SK-N-SH treated with all-trans-retinoic acid at 6 μM for 48 hours (cell line): ENCODE measurements around the gene WASF3.

Source experiments
- ATAC-seq: fragments of 200-7000 bp; cut with Tn5 transposase; 3 replicates; pipeline ENCODE4 v1.9.1; 2020; ENCODE audit warnings: mild to moderate bottlenecking, moderate library complexity
- ARNTL ChIP-seq: fragments of 450-650 bp; formaldehyde crosslinking; IDR thresholded peaks from 2 replicates; pipeline ENCODE4 v1.5.0; 2020; ENCODE audit warnings: low read depth, mild to moderate bottlenecking, moderate library complexity, borderline replicate concordance
- BACH2 ChIP-seq: fragments of 250-450 bp; sonication (Bioruptor Pico); IDR thresholded peaks from 2 replicates; pipeline ENCODE4 v1.9.0; 2021; ENCODE audit warnings: mild to moderate bottlenecking, borderline replicate concordance
- CREB5 ChIP-seq: fragments of 250-450 bp; sonication (Bioruptor Pico); IDR thresholded peaks from 2 replicates; pipeline ENCODE4 v1.5.1; 2020; ENCODE audit warnings: low read depth, mild to moderate bottlenecking, moderate library complexity
- CSDC2 ChIP-seq: fragments of 250-450 bp; sonication (Bioruptor Pico); IDR thresholded peaks from 2 replicates; pipeline ENCODE4 v1.5.0; 2020; ENCODE audit warnings: mild to moderate bottlenecking, moderate library complexity
- CSRNP3 ChIP-seq: fragments of 250-450 bp; sonication (Bioruptor Pico); IDR thresholded peaks from 2 replicates; pipeline ENCODE4 v1.5.1; 2021; ENCODE audit warnings: mild to moderate bottlenecking, moderate library complexity
- ESRRG ChIP-seq: fragments of 250-450 bp; sonication (Bioruptor Pico); IDR thresholded peaks from 2 replicates; pipeline ENCODE4 v1.6.1; 2021; ENCODE audit warnings: mild to moderate bottlenecking
- ISL1 ChIP-seq: fragments of 250-450 bp; sonication (Bioruptor Pico); IDR thresholded peaks from 2 replicates; pipeline ENCODE4 v2.1.2; 2022; ENCODE audit warnings: mild to moderate bottlenecking, moderate library complexity
- OSR1 ChIP-seq: fragments of 250-450 bp; sonication (Bioruptor Pico); IDR thresholded peaks from 2 replicates; pipeline ENCODE4 v1.8.0; 2022; ENCODE audit warnings: moderate library complexity, mild to moderate bottlenecking, inconsistent platforms
- PATZ1 ChIP-seq: fragments of 250-450 bp; sonication (Bioruptor Pico); IDR thresholded peaks from 2 replicates; pipeline ENCODE4 v1.8.0; 2020; ENCODE audit warnings: mild to moderate bottlenecking, moderate library complexity, borderline replicate concordance
- PPARA ChIP-seq: fragments of 250-450 bp; sonication (Bioruptor Pico); IDR thresholded peaks from 2 replicates; pipeline ENCODE4 v1.5.0; 2020; ENCODE audit warnings: mild to moderate bottlenecking, borderline replicate concordance
- RARB ChIP-seq: fragments of 250-450 bp; sonication (Bioruptor Pico); IDR thresholded peaks from 2 replicates; pipeline ENCODE4 v1.8.0; 2021; ENCODE audit warnings: mild to moderate bottlenecking, moderate library complexity
- SNAI2 ChIP-seq: fragments of 250-450 bp; sonication (Bioruptor Pico); IDR thresholded peaks from 2 replicates; pipeline ENCODE4 v1.5.0; 2020; ENCODE audit warnings: mild to moderate bottlenecking, moderate library complexity
- TCF4 ChIP-seq: fragments of 250-450 bp; sonication (Bioruptor Pico); IDR thresholded peaks from 2 replicates; pipeline ENCODE4 v1.8.0; 2021; ENCODE audit warnings: mild to moderate bottlenecking, moderate library complexity, borderline replicate concordance
- TOX ChIP-seq: fragments of 250-450 bp; sonication (Bioruptor Pico); IDR thresholded peaks from 2 replicates; pipeline ENCODE4 v1.8.0; 2021; ENCODE audit warnings: mild to moderate bottlenecking, moderate library complexity, borderline replicate concordance
- TSHZ2 ChIP-seq: fragments of 250-450 bp; sonication (Bioruptor Pico); IDR thresholded peaks from 2 replicates; pipeline ENCODE4 v1.5.0; 2020; ENCODE audit warnings: mild to moderate bottlenecking, moderate library complexity
- ZC3H10 ChIP-seq: fragments of 250-450 bp; sonication (Bioruptor Pico); IDR thresholded peaks from 2 replicates; pipeline ENCODE4 v1.5.1; 2021; ENCODE audit warnings: mild to moderate bottlenecking, moderate library complexity
- ZFP3 ChIP-seq: fragments of 250-450 bp; sonication (Bioruptor Pico); IDR thresholded peaks from 2 replicates; pipeline ENCODE4 v1.5.0; 2020; ENCODE audit warnings: mild to moderate bottlenecking, moderate library complexity
- ZFP30 ChIP-seq: fragments of 450-650 bp; formaldehyde crosslinking; IDR thresholded peaks from 2 replicates; pipeline ENCODE4 v1.5.0; 2022; ENCODE audit warnings: mild to moderate bottlenecking, moderate library complexity
- ZNF565 ChIP-seq: fragments of 450-650 bp; formaldehyde crosslinking; conservative IDR thresholded peaks from 2 replicates; pipeline ENCODE4 v1.5.0; 2020; ENCODE audit warnings: low read depth, mild to moderate bottlenecking, moderate library complexity
- ZNF70 ChIP-seq: fragments of 450-650 bp; formaldehyde crosslinking; IDR thresholded peaks from 2 replicates; pipeline ENCODE4 v1.5.0; 2020; ENCODE audit warnings: mild to moderate bottlenecking, moderate library complexity
- ZNF8 ChIP-seq: fragments of 450-650 bp; formaldehyde crosslinking; IDR thresholded peaks from 2 replicates; pipeline ENCODE4 v1.5.0; 2020; ENCODE audit warnings: mild to moderate bottlenecking, moderate library complexity

WASF3 gene

GRCh38 chr13:26709461-26709860, 152.0 kb downstream of the WASF3 start:
- TF ChIP-seq PATZ1 (CRISPR knock-in tag) (no peak), ZFP30 (CRISPR knock-in tag) (no peak), ZNF565 (CRISPR knock-in tag) (no peak), BACH2 (CRISPR knock-in tag) (no peak), CSDC2 (no peak), CREB5 (CRISPR knock-in tag) (no peak), ISL1 (no peak), ESRRG (CRISPR knock-in tag) (no peak), ZNF8 (no peak), RARB (no peak), ZC3H10 (CRISPR knock-in tag) (no peak), ZFP3 (CRISPR knock-in tag) (no peak), OSR1 (CRISPR knock-in tag) (no peak), TOX (CRISPR knock-in tag) (no peak), PPARA (CRISPR knock-in tag) (no peak), CSRNP3 (CRISPR knock-in tag) (no peak), TCF4 (CRISPR knock-in tag) (no peak), SNAI2 (no peak), ARNTL (no peak), ZNF70 (CRISPR knock-in tag) (no peak)
- no peak for ATAC-seq

GRCh38 chr13:26710166-26710565, 152.7 kb downstream of the WASF3 start:
- TF ChIP-seq CSRNP3 (CRISPR knock-in tag), result no peak
- TF ChIP-seq TSHZ2 (CRISPR knock-in tag), result no peak
- TF ChIP-seq ARNTL, result no peak
- TF ChIP-seq TCF4 (CRISPR knock-in tag), result no peak
- no peak for TF ChIP-seq SNAI2
- no peak for TF ChIP-seq ZNF8
- no peak for ATAC-seq

GRCh38 chr13:26711211-26711610, 153.7 kb downstream of the WASF3 start:
- ATAC-seq, result no peak
- no peak for TF ChIP-seq PATZ1 (CRISPR knock-in tag)
- TF ChIP-seq BACH2 (CRISPR knock-in tag), result no peak
- TF ChIP-seq ZFP3 (CRISPR knock-in tag), result no peak
- TF ChIP-seq ZFP30 (CRISPR knock-in tag), result no peak
- TF ChIP-seq PPARA (CRISPR knock-in tag), result no peak
- no peak for TF ChIP-seq TSHZ2 (CRISPR knock-in tag)
- TF ChIP-seq CSRNP3 (CRISPR knock-in tag), result no peak
